HG03060 (cell line): Measurements from ENCODE around the gene APOA4.

Experiments used
- ATAC-seq: cut with Tn5 transposase; IDR thresholded peaks from one replicate; pipeline ENCODE4 v1.9.1; 2021; ENCODE audit warnings: low read depth, moderate number of reproducible peaks; ENCODE audit not compliant: unreplicated experiment

The APOA4 gene

GRCh38 chr11:116786326-116786725 is 36.8 kb downstream of the APOA4 start:
- ATAC-seq = no peak

- no peak for ATAC-seq
These were observed 40.4 kb downstream of the APOA4 start for GRCh38 chr11:116782728-116783127.

- ATAC-seq = no peak
These were observed 44.5 kb downstream of the APOA4 start for GRCh38 chr11:116778556-116778955.

- ATAC-seq = no peak
These were observed 46.0 kb downstream of the APOA4 start for GRCh38 chr11:116777056-116777455.

- ATAC-seq = no peak
These were observed 46.6 kb downstream of the APOA4 start for GRCh38 chr11:116776522-116776984.

GRCh38 chr11:116775975-116776374 is 47.1 kb downstream of the APOA4 start:
- no peak for ATAC-seq

GRCh38 chr11:116774661-116775060 is 48.4 kb downstream of the APOA4 start:
- ATAC-seq = no peak

GRCh38 chr11:116773203-116774097 is 49.7 kb downstream of the APOA4 start:
- no peak for ATAC-seq

- peak; percentile 41 for ATAC-seq
These were observed 50.5 kb downstream of the APOA4 start, which contains the start of gene BUD13 for GRCh38 chr11:116772443-116773202. Gene BUD13 (minus strand): TSS chr11:116772987. CDS start chr11:116772964, 23 bp downstream.

- ATAC-seq = no peak
These were observed 51.2 kb downstream of the APOA4 start for GRCh38 chr11:116771935-116772334.
